HEK293 (cell line): ENCODE measurements around the gene TTLL3.

Experiments used
- ZNF561 ChIP-seq: fragments of 450-650 bp; IDR thresholded peaks from 2 replicates; pipeline ENCODE4 v1.5.1; 2018; ENCODE audit warnings: missing biosample characterization, missing genetic modification characterization, borderline replicate concordance
- TF ChIP-seq, protein P1 (sequence below): fragments of 450-650 bp; formaldehyde crosslinking; IDR thresholded peaks from 2 replicates; pipeline ENCODE4 v1.5.1; 2016; ENCODE audit warnings: missing biosample characterization, missing genetic modification characterization
- TF ChIP-seq, protein P2 (sequence below): IDR thresholded peaks from 2 replicates; pipeline ENCODE4 v1.6.1; 2011; ENCODE audit warnings: mild to moderate bottlenecking, low read depth, low read length, borderline replicate concordance

DNA sequence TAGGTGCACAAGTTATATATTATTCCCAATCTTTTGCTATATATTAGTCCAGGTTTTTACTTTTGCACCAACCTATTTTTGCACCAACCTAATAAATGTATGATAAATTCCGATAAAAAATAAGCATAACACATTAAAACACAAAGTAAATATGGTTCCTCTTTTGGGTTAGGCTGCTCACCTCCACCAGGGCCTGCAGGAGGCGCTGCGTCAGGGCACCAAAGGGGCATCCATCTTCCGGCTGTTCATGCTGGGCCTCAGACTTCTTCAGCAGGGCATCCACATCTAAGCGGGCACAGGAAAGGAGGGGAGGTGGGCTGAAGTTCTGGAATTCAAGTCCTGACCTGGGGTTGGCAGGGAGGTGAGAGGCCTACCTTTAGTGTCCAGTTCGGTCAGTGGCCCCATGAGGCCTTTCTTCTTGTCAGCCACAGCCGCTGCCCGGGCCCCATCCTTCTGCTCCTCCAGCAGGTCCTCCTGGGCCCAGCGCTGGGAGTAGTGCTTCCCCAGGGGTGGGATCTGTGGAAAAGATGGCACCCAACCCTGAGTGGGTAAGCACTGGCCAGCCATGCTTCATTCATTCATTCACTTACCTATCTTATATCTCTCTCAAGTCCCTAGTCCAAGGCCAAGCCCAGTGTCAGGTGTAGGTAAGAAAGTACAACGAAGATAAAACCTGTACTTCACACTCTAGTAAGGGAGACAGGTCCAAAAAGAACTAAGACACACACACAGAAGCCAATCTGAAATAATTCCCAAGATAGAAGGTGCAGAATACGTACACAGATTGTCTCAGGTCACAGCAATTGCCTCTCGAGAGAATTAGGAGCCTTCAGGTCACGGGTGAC is 23.0 kb upstream of the TTLL3 start:
- TF ChIP-seq, protein P1, sequence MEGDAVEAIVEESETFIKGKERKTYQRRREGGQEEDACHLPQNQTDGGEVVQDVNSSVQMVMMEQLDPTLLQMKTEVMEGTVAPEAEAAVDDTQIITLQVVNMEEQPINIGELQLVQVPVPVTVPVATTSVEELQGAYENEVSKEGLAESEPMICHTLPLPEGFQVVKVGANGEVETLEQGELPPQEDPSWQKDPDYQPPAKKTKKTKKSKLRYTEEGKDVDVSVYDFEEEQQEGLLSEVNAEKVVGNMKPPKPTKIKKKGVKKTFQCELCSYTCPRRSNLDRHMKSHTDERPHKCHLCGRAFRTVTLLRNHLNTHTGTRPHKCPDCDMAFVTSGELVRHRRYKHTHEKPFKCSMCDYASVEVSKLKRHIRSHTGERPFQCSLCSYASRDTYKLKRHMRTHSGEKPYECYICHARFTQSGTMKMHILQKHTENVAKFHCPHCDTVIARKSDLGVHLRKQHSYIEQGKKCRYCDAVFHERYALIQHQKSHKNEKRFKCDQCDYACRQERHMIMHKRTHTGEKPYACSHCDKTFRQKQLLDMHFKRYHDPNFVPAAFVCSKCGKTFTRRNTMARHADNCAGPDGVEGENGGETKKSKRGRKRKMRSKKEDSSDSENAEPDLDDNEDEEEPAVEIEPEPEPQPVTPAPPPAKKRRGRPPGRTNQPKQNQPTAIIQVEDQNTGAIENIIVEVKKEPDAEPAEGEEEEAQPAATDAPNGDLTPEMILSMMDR = 0 out of 2 replicates have a peak, but pooled peaks have one; percentile 23
- no peak for TF ChIP-seq ZNF561 (tag by site-specific recombination)
- TF ChIP-seq, protein P2, sequence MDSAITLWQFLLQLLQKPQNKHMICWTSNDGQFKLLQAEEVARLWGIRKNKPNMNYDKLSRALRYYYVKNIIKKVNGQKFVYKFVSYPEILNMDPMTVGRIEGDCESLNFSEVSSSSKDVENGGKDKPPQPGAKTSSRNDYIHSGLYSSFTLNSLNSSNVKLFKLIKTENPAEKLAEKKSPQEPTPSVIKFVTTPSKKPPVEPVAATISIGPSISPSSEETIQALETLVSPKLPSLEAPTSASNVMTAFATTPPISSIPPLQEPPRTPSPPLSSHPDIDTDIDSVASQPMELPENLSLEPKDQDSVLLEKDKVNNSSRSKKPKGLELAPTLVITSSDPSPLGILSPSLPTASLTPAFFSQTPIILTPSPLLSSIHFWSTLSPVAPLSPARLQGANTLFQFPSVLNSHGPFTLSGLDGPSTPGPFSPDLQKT = no peak
